ENCODE measurements around the gene SMIM45.

SMIM45 gene

GRCh38 chr22:41951898-41952474, at the start of gene SMIM45:
TSS of gene SMIM45 (plus strand) at chr22:41952150.
- Histone ChIP-seq H3K36me3 (ENCODE audit: control insufficient read depth, insufficient read depth, low read length) (no peaks in the 10 kb centered on the region), H3K9ac (ENCODE audit: low read length) (no peak within 1 kb of the TSS), H3K27me3 (ENCODE audit: control insufficient read depth, insufficient read depth, low read length) (no peaks in the 10 kb centered on the region), H3K4me1 (ENCODE audit: control insufficient read depth, insufficient read depth, low read length) (no peaks in the 10 kb centered on the region), H3K27ac (ENCODE audit: low read depth, low read length) (no peak within 1 kb of the TSS), H3K4me3 (ENCODE audit: low read length) (no peak within 1 kb of the TSS)

DNA sequence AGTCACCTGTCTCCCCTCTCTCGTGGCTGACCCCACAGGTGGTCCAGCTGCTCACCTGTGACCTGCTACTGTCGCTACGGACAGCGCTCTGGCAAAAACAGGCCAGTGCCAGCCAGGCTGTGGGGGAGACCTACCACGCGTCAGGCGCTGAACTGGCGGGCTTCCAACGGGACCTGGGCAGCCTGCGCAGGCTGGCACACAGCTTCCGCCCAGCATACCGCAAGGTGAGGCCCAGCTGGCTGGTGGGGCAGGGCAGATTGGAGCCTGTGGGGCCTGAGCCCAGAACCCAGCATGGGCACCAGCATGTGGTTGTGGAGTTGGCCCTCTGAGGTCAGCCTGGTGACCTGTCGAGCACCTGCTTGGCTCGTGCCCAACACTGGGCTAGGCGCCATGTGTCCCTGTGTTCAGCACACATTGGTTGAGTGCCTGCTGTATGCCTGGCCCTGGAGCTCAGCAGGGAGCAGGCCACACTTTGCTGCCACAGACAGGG, 49.0 kb upstream of the SMIM45 start:
- no peak overlapping the region for H3K27ac ChIP-seq (ENCODE audit: low read depth, low read length)
- peaks cover 41% of the 10 kb centered on the region for H3K36me3 ChIP-seq (ENCODE audit: control insufficient read depth, insufficient read depth, low read length)
- no peaks in the 10 kb centered on the region for H3K4me1 ChIP-seq (ENCODE audit: control insufficient read depth, insufficient read depth, low read length)
- no peaks in the 10 kb centered on the region for H3K27me3 ChIP-seq (ENCODE audit: control insufficient read depth, insufficient read depth, low read length)
- no peak overlapping the region for H3K4me3 ChIP-seq (ENCODE audit: low read length)
- no peak overlapping the region for H3K9ac ChIP-seq (ENCODE audit: low read length)

- no peak overlapping the region for H3K27ac ChIP-seq (ENCODE audit: low read depth, low read length)
- peaks cover 5% of the 10 kb centered on the region for H3K27me3 ChIP-seq (ENCODE audit: control insufficient read depth, insufficient read depth, low read length)
- H3K4me1 ChIP-seq (ENCODE audit: control insufficient read depth, insufficient read depth, low read length) = no peaks in the 10 kb centered on the region
- no peak overlapping the region for H3K9ac ChIP-seq (ENCODE audit: low read length)
- peaks cover 30% of the 10 kb centered on the region for H3K36me3 ChIP-seq (ENCODE audit: control insufficient read depth, insufficient read depth, low read length)
- no peak overlapping the region for H3K4me3 ChIP-seq (ENCODE audit: low read length)
Observed at GRCh38 chr22:41904450-41905410, 47.2 kb upstream of the SMIM45 start.

GRCh38 chr22:41905411-41906202, 46.3 kb upstream of the SMIM45 start:
- no peak overlapping the region for H3K27ac ChIP-seq (ENCODE audit: low read depth, low read length)
- no peak overlapping the region for H3K4me3 ChIP-seq (ENCODE audit: low read length)
- peaks cover 23% of the 10 kb centered on the region for H3K36me3 ChIP-seq (ENCODE audit: control insufficient read depth, insufficient read depth, low read length)
- H3K9ac ChIP-seq (ENCODE audit: low read length) = no peak overlapping the region
- H3K27me3 ChIP-seq (ENCODE audit: control insufficient read depth, insufficient read depth, low read length) = peaks cover 5% of the 10 kb centered on the region
- H3K4me1 ChIP-seq (ENCODE audit: control insufficient read depth, insufficient read depth, low read length) = peaks cover under 1% of the 10 kb centered on the region

- peaks cover 3% of the 10 kb centered on the region for H3K4me1 ChIP-seq (ENCODE audit: control insufficient read depth, insufficient read depth, low read length)
- no peak overlapping the region for H3K9ac ChIP-seq (ENCODE audit: low read length)
- no peak overlapping the region for H3K4me3 ChIP-seq (ENCODE audit: low read length)
- no peak overlapping the region for H3K27ac ChIP-seq (ENCODE audit: low read depth, low read length)
- H3K27me3 ChIP-seq (ENCODE audit: control insufficient read depth, insufficient read depth, low read length) = peaks cover 13% of the 10 kb centered on the region
- H3K36me3 ChIP-seq (ENCODE audit: control insufficient read depth, insufficient read depth, low read length) = peaks cover 22% of the 10 kb centered on the region
Observed at GRCh38 chr22:41906822-41907221, 45.1 kb upstream of the SMIM45 start.

- H3K4me1 ChIP-seq (ENCODE audit: control insufficient read depth, insufficient read depth, low read length) = peaks cover 3% of the 10 kb centered on the region
- H3K36me3 ChIP-seq (ENCODE audit: control insufficient read depth, insufficient read depth, low read length) = peaks cover 20% of the 10 kb centered on the region
- H3K27me3 ChIP-seq (ENCODE audit: control insufficient read depth, insufficient read depth, low read length) = peaks cover 22% of the 10 kb centered on the region
- no peak overlapping the region for H3K4me3 ChIP-seq (ENCODE audit: low read length)
- no peak overlapping the region for H3K9ac ChIP-seq (ENCODE audit: low read length)
- H3K27ac ChIP-seq (ENCODE audit: low read depth, low read length) = no peak overlapping the region
Observed at GRCh38 chr22:41907436-41908401, 44.2 kb upstream of the SMIM45 start.

GRCh38 chr22:41908411-41909309, 43.3 kb upstream of the SMIM45 start:
- Histone ChIP-seq H3K27ac (ENCODE audit: low read depth, low read length) (no peak overlapping the region), H3K36me3 (ENCODE audit: control insufficient read depth, insufficient read depth, low read length) (peaks cover 16% of the 10 kb centered on the region), H3K27me3 (ENCODE audit: control insufficient read depth, insufficient read depth, low read length) (peaks cover 31% of the 10 kb centered on the region), H3K4me1 (ENCODE audit: control insufficient read depth, insufficient read depth, low read length) (peaks cover 3% of the 10 kb centered on the region), H3K9ac (ENCODE audit: low read length) (no peak overlapping the region), H3K4me3 (ENCODE audit: low read length) (no peak overlapping the region)

DNA sequence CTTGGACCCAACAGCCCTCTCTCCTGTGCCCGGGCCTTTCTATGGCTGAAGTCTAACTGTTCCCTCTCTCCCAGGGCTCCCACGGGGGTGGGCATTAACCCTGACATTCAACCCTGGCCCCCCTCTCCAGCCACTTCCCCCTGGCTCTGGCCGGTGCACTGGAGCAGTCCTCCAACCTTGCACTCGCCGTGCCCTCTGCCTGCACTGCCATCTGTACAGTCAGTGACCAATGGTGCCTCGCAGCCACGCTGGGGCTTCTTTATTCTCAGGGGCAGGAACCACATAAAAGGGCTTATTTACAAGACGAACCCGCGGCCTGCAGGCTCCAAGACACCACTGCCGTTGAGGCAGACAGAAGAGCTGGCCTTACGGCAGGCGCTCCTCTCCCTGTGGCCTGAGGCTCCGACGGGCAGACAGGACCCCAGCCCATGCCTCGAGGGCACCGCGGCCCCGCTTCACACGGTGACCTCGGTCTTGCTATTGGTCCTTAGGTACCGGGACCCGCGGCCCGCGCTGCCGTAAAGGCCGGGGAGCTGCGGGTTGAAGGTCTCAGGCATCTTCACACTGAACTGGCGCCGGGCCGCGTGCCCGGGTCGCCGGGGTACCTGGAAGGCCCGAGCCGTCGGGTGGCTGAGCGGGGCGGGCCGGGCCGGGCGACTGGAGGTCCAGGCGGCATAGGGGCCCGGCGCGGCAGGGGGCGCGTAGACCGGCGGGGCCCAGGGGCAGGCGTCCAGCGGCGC, 42.5 kb upstream of the SMIM45 start:
- Histone ChIP-seq H3K9ac (ENCODE audit: low read length) (no peak overlapping the region), H3K36me3 (ENCODE audit: control insufficient read depth, insufficient read depth, low read length) (peaks cover 12% of the 10 kb centered on the region), H3K27me3 (ENCODE audit: control insufficient read depth, insufficient read depth, low read length) (peaks cover 31% of the 10 kb centered on the region), H3K27ac (ENCODE audit: low read depth, low read length) (no peak overlapping the region), H3K4me1 (ENCODE audit: control insufficient read depth, insufficient read depth, low read length) (peaks cover 3% of the 10 kb centered on the region), H3K4me3 (ENCODE audit: low read length) (no peak overlapping the region)

DNA sequence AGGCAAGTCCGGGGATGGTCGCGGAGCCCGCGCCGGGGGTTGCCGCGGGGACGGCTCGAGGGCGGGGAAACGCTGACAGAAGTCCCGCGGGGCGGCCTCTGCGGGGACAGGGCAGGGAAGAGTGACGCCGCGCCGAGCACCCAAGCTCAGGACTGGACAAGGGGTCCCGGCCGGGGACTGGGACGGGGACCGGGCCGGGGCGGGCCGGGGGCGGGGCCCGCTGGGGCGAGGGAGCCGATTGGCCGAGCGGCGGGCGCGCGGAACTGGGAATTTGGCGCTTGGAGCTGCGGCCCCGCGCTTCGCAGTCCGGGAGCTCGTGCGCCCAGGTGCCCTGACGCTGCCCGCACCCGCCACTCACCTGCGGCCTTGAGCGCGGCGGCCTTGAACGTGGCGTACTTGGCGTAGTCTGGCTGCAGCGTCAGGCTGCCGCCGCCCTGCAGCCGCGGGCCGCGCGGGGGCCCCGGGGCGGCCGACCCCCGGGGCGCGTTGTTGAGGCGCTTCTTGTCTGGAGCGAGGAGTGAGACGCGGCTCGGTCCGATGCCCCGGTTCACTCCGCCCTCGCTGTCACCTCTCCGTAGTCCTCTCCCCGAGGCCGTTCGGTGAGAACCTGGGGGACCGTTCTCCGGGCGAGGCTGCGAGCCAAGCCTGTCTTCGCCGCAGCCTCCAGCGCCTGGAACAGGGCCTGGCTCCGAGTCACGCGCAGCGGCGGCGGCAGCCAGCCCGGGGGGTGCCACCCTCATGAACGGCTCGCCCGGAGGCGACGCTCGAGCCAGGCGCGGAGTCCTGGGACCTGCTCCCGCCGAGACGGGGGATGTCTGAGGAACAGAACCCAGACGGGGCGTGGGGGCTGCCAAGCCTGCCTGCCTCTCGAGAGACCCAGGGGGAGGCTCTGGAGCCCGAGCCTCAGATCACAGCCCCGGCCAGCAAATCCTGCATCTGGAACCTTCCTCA, 41.6 kb upstream of the SMIM45 start:
- Histone ChIP-seq H3K4me1 (ENCODE audit: control insufficient read depth, insufficient read depth, low read length) (peaks cover 3% of the 10 kb centered on the region), H3K36me3 (ENCODE audit: control insufficient read depth, insufficient read depth, low read length) (peaks cover 6% of the 10 kb centered on the region), H3K27me3 (ENCODE audit: control insufficient read depth, insufficient read depth, low read length) (peaks cover 33% of the 10 kb centered on the region), H3K4me3 (ENCODE audit: low read length) (peak overlapping the region; percentile 51), H3K9ac (ENCODE audit: low read length) (no peak overlapping the region), H3K27ac (ENCODE audit: low read depth, low read length) (no peak overlapping the region)
